HG02981 (cell line): ENCODE results near the gene TOLLIP.

Experiments used
- ATAC-seq: cut with Tn5 transposase; IDR thresholded peaks from one replicate; pipeline ENCODE4 v1.9.1; 2021; ENCODE audit warnings: mild to moderate bottlenecking, moderate library complexity; ENCODE audit not compliant: unreplicated experiment

TOLLIP gene

GRCh38 chr11:1299621-1300020 is 9.8 kb downstream of the TOLLIP start:
- ATAC-seq = no peak

GRCh38 chr11:1298695-1299492 is 10.5 kb downstream of the TOLLIP start:
- ATAC-seq = no peak

DNA sequence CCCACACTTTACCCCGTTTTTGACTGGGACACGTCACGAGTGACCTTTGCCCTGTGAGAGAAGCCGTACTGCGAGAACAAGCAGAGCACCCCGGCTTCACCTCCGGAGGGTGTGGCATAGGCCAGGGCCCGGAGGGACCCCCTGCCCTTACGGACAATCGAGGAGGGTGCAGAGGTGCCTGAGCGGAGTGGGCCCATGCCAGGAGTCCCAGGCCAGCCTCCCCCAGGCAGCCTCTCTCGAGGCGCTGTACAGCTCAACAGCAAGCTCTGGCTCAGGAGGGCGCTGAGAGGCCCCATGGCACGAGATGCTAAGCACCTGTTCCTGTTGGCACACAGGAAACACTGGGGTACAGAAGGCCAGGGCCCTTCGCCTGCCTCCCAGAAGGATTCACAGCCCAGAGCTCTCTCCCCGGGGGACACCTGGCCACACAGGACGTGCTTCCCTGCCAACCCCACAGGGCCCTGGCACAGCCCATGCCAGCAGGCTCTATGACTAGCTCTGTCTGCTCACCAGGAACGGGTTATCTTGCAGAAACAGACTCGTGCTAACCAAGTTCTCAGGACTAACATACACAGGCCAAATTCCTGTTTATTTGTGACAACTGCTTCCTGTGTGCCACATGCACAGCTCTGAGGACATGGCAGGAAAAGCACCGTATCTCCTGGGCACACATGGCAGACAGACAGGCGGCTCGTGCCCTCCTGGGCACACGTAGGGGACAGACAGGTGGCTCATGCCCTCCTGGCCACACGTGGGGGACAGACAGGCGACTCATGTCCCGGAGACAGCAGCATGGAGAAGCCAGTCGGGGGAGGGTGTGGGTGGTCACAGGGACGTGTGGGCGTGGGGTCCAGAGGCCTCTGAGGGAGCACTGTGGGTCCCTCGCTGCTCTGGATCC is 11.6 kb downstream of the TOLLIP start:
- no peak for ATAC-seq

DNA sequence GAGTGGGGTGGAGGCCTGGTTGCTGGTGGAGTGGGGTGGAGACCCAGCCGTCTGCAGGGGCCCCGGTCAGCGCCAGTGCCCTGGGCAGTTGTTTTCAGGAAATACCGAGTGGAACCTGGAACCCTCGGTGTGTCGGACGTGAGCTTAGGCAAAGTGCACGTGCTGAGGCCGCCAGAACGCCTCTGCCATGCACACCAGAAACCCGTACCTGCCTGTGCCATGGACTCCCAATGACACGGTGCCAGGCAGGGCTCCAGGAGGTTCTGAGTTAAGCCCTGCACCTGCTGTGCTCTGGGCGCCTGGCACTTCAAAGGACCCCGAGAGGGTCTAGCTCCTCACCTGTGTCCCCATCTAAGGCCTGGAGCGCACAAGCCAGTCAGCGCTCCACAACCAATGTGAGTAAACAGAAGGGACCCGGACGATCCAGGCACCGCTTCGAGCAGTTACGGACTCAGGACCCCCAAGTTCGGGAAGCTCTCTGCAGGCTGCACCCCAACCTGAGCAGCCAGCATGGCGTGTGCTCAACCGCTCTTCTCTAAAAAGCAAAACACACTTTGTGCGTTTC is 12.3 kb downstream of the TOLLIP start:
- ATAC-seq = no peak

- ATAC-seq = no peak
Observed at GRCh38 chr11:1296287-1296686, 13.1 kb downstream of the TOLLIP start.

DNA sequence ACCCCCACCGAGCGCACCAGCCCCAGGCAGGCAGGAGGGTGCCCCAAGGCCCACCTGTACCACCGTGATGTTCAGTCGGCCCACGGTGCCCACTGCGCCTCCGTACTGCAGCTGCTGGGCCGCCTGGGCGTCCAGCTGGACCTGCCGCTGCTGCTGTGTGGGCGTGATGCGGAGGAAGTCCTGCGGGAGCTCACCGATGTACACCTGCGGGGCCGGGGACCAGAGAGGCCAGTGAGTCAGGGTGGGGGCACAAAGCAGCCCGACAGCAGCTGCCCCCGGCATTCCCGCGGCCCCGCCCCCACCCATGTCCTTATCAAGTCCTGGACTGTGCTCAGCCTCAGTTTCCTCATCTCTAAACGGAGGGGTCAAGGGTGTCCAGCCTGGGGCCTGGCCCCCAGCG is 13.8 kb downstream of the TOLLIP start:
- no peak for ATAC-seq

DNA sequence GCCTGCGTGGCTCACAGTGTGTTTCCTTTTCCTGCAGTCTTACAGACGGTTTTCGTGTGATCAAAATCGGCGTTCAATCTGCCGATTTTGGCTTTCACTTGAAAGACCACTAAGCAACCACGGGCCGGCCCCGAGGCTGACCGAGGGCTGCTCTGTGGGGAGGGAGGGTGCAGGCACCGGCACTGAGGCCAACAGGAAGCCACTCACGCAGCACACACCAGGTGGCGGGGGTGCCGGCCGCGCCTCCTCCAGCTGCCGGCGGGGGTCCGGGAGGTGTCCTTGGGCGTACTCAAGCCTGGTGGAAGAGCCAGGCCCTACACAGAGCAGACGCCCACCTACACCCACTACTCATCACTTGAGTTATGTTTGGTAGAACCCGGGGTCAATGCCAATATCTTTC is 14.3 kb downstream of the TOLLIP start:
- ATAC-seq = no peak

DNA sequence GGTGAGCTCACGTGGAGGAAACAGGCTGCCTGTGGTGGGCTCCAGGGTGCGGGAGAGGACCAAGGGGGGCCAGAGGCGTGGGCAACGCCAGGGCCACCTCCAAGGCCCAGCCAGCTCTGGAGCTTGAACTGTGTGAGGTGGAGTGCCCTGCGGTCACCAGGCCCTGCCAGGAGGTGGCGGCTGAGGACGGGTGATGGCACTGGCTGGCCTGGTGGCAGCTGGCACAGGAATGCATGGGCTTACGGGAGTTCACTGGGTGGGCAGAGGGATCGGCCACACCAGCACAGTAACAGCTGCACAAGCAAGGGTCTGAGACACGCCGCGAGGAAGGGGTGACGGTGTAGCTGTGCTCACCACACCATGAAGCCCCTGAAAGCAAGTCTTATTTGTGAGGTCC is 15.8 kb downstream of the TOLLIP start:
- no peak for ATAC-seq

GRCh38 chr11:1292644-1293618 is 16.5 kb downstream of the TOLLIP start:
- no peak for ATAC-seq

GRCh38 chr11:1292018-1292643 is 17.3 kb downstream of the TOLLIP start:
- no peak for ATAC-seq

- no peak for ATAC-seq
Observed at GRCh38 chr11:1291295-1292017, 18.0 kb downstream of the TOLLIP start.

- no peak for ATAC-seq
Observed at GRCh38 chr11:1290052-1291040, 19.1 kb downstream of the TOLLIP start.

DNA sequence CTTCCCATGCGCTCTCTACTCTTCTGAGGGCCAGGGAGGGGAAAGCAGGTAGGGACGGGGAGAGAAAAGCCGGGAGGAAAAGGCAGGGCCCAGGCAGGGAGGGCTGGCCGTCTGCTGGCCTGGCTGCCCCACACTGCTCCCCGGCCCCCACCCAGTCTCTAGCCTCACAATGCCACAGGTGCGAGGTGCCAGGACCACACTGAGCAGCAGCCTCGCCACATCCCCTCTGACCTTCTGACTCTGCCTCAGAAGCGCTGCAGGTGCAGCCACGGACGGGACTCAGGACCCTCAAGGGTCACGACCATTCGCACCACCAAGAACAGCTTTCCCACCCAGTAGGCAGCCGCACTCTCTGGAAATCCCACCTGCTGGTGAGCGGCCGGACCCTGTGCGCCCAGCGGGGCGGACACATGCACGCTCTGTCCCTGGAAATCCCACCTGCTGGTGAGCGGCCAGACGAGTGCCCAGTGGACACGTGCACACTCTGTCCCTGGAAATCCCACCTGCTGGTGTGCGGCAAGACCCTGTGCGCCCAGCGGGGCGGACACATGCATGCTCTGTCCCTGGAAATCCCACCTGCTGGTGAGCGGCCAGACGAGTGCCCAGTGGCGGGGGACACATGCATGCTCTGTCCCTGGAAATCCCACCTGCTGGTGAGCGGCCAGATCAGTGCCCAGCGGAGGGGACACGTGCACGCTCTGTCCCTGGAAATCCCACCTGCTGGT is 20.1 kb downstream of the TOLLIP start:
- ATAC-seq = no peak

DNA sequence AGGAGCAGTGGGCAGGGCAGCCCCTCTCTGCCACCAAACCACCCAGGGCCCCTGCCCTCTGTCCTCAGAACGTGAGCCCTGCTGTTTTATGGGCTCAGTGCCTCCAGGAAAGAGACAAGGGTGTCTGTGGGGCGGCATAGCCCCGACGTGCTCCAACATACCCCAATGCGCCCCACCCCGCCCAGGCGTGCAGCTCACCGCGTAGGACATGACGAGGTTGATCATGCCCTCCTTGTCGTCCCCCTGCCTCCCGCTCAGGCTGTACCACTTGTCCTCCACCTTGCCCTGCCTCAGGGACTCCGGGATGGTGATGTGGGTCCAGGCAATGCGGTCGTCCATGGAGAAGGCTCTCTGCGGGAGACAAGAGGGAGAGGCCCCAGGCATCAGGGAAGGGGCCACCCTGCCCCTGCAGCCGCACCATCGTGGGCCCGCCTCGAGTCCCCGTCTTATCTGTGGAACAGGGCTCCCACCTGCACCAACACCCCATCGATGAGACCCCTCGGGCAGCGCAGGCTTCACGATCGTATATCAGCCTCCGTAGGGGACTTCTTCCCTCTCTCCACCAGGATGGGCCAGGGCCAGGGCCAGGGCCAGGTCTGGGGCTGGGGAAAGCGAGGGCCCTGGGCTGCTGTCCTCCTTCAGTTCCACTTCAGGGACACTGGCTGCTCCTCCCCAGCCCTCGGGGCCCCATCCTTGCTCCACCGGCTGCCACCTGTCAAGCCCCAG is 20.8 kb downstream of the TOLLIP start:
- ATAC-seq = no peak

GRCh38 chr11:1287928-1288327 is 21.5 kb downstream of the TOLLIP start:
- ATAC-seq = no peak

DNA sequence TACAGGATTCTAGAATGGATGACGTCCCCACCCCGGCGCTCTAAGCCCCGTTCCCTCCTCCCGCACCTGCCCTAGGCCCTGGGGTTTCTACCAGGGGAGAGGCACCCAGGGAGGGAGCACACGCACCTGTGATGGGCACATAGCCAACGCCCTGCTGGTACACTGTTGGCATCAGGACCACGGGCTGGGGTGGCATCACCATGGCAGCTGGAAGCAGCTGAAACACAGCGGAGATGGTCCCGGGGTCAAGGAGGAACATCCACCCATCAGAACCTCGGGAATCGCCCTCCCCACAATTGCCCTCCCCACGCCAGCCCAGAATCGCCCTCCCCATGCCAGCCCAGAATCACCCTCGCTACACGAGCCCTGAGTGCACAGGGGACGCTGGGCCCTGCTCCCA is 23.6 kb downstream of the TOLLIP start:
- ATAC-seq = no peak

DNA sequence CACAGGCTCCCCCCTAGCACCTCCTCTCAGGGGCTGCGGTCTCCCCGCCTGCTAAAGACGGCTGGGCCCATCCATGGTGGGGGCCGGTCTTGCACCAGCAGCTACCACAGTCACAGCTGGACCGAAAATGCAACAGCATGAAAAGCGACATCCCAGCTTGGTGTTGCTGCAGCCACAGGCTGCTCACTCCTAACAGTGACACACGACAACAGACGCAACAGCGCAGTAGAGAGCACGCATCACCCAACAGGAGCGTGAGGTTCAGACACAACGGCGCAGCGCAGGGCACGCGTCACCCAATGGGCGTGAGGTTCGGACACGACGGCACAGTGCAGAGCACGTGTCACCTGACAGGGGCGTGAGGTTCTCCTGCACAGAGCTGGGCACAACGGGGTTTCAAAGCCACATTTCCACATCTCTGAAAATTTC is 24.1 kb downstream of the TOLLIP start:
- no peak for ATAC-seq
